Fibroblast of lung (primary cell): ENCODE measurements around the gene TARBP1.

Experiments
- CTCF ChIP-seq, 2 donors: IDR thresholded peaks in 1 of 2; conservative IDR thresholded peaks in 1 of 2; 1 replicate in 1 of 2; 2 replicates in 1 of 2; pipeline ENCODE4 v1.5.1; 2011 to 2012; ENCODE audit warnings: low read length in 2 of 2, control low read depth in 1 of 2, inconsistent platforms in 1 of 2, low read depth in 1 of 2, mild to moderate bottlenecking in 1 of 2
- EZH2 ChIP-seq: IDR thresholded peaks from 2 replicates; pipeline ENCODE4 v1.5.1; 2012; ENCODE audit warnings: low read length, control low read depth, mild to moderate bottlenecking; ENCODE audit errors: missing control alignments

DNA sequence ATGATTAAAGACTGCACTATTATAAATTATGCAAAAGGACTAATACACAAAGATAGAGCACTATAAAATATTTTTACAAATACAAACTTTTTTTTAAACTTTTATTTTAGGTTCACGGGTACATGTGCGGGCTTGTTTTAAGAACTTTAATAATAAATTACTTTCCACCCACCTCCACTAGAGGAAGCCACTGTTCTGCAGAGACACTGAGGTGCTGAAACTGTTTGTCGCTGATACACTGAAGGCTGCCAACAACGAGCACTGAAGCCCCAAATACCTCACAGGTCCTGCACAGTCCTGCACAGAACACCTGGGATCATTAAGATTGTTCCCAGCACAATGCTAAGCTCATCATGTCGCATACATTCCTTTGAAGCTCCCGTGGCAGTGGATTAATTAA is 85.8 kb downstream of the TARBP1 start:
- TF ChIP-seq CTCF (conservative IDR thresholded peaks at IDR 0.05 in 1 of 2, IDR thresholded peaks at IDR 0.05 in 1 of 2; ENCODE audit: low read depth in 1 of 2, low read length in 2 of 2) (no peak), EZH2 (no peak)
